DND-41 (cell line): Measurements from ENCODE around the gene NRG2.

ENCODE experiments used
- EZH2 ChIP-seq: IDR thresholded peaks from 3 replicates; pipeline ENCODE4 v1.6.1; 2012; ENCODE audit warnings: borderline replicate concordance, low read depth, mild to moderate bottlenecking, moderate library complexity, low read length, inconsistent platforms; ENCODE audit not compliant: severe bottlenecking
- TF ChIP-seq, protein P1 (sequence below): IDR thresholded peaks from 2 replicates; pipeline ENCODE4 v1.5.1; 2012; ENCODE audit warnings: borderline replicate concordance, low read length, moderate library complexity, mild to moderate bottlenecking; ENCODE audit not compliant: poor library complexity, severe bottlenecking; ENCODE audit errors: extremely low read depth

DNA sequence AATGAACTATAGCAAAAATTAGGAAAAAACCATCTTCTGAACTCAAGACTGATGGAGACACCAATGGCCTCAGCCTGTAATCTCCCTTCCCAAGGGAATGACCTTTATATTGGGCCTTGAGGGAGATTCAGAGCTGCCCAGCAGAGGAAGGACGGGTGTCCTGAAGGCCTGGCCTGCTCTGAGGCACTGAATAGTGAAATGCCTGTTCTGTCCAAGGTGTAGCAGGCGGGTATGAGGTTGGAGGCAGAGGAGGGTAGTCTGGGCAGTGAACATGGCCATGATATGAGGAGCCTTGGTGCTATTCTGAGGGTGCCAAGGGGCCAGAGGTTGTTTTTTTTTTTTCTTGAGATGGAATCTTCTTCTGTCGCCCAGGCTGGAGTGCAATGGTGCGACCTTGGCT lies 222.5 kb downstream of the NRG2 start:
- TF ChIP-seq, protein P1, sequence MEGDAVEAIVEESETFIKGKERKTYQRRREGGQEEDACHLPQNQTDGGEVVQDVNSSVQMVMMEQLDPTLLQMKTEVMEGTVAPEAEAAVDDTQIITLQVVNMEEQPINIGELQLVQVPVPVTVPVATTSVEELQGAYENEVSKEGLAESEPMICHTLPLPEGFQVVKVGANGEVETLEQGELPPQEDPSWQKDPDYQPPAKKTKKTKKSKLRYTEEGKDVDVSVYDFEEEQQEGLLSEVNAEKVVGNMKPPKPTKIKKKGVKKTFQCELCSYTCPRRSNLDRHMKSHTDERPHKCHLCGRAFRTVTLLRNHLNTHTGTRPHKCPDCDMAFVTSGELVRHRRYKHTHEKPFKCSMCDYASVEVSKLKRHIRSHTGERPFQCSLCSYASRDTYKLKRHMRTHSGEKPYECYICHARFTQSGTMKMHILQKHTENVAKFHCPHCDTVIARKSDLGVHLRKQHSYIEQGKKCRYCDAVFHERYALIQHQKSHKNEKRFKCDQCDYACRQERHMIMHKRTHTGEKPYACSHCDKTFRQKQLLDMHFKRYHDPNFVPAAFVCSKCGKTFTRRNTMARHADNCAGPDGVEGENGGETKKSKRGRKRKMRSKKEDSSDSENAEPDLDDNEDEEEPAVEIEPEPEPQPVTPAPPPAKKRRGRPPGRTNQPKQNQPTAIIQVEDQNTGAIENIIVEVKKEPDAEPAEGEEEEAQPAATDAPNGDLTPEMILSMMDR: no peak
- TF ChIP-seq EZH2: no peak
